A549 (cell line): ENCODE data around the gene PRX. TPM values are rescaled to one million over a fixed set of nuclear protein-coding genes. Genes with fewer than 3 reads are reported as not detected.

Experiments
- ATAC-seq, 2 experiments: fragments of 200-7000 bp in 1 of 2; fragments of >200 bp in 1 of 2; cut with Nextera tagmentation in 1 of 2; cut with Tn5 transposase in 1 of 2; 3 replicates each; pipeline versions ENCODE4 v1.8.0 to v1.9.1; 2018 to 2020; ENCODE audit warnings: mild to moderate bottlenecking in 1 of 2, moderate library complexity in 1 of 2
- CTCF ChIA-PET: fragments of 300-600 bp; sonication (Branson Sonifier 250); formaldehyde crosslinking; extraction: SDS; loops from one replicate; lab custom pipeline; 2021; ENCODE audit warnings: antibody characterized with exemption, inconsistent platforms; lab: Yijun Ruan, JAX
- POLR2A ChIA-PET: fragments of 350-600 bp; formaldehyde crosslinking; extraction: SDS; loops from one replicate; lab custom pipeline; 2021; ENCODE audit warnings: antibody characterized with exemption, inconsistent platforms; lab: Yijun Ruan, JAX
- DNase-seq, 2 experiments: peaks; one replicate each; pipeline versions ENCODE4 v3.0.0 to v3.0.0-alpha.2; 2011 to 2016; ENCODE audit warnings: low read depth in 1 of 2, low spot score in 1 of 2
- FAIRE-seq: peaks from 2 replicates; lab custom pipeline; 2011; peaks lifted over from hg19 to GRCh38; lab: Jason Lieb, UNC
- H3K27ac ChIP-seq, 2 experiments: fragments of >200 bp; sonication (Bioruptor Twin); formaldehyde crosslinking; 3 replicates each; pipeline ENCODE4 v1.5.1; 2016 to 2017
- H3K4me1 ChIP-seq: fragments of >200 bp; sonication (Bioruptor Twin); formaldehyde crosslinking; 3 replicates; pipeline ENCODE4 v1.6.1; 2016
- H3K4me2 ChIP-seq: fragments of >200 bp; sonication (Bioruptor Twin); formaldehyde crosslinking; 3 replicates; pipeline ENCODE4 v1.6.1; 2016
- H3K4me3 ChIP-seq: fragments of >200 bp; sonication (Bioruptor Twin); formaldehyde crosslinking; 3 replicates; pipeline ENCODE4 v1.5.1; 2016
- H3K9me3 ChIP-seq: fragments of >200 bp; sonication (Bioruptor Twin); formaldehyde crosslinking; 3 replicates; pipeline ENCODE4 v1.6.1; 2016
- CBX2 ChIP-seq: fragments of 200-600 bp; sonication (generic); IDR thresholded peaks from 2 replicates; pipeline ENCODE4 v1.6.1; 2016; ENCODE audit warnings: low read depth, mild to moderate bottlenecking, borderline replicate concordance
- CHD2 ChIP-seq: fragments of 150-350 bp; IDR thresholded peaks from 2 replicates; pipeline ENCODE4 v1.6.1; 2014; ENCODE audit warnings: low read length; ENCODE audit not compliant: partially characterized antibody
- CHD4 ChIP-seq: fragments of 200-600 bp; sonication (generic); IDR thresholded peaks from 2 replicates; pipeline ENCODE4 v1.6.1; 2016; ENCODE audit warnings: antibody characterized with exemption, mild to moderate bottlenecking, borderline replicate concordance
- EHF ChIP-seq: fragments of 250-450 bp; sonication (Bioruptor Pico); IDR thresholded peaks from 2 replicates; pipeline ENCODE4 v1.5.0; 2020; ENCODE audit warnings: mild to moderate bottlenecking
- EHMT2 ChIP-seq: fragments of 200-600 bp; sonication (generic); IDR thresholded peaks from 2 replicates; pipeline ENCODE4 v1.6.1; 2016; ENCODE audit warnings: antibody characterized with exemption, low read depth, mild to moderate bottlenecking, moderate library complexity
- EP300 ChIP-seq, 2 experiments: fragments of >200 bp; sonication (Bioruptor Twin); formaldehyde crosslinking; IDR thresholded peaks; 2 replicates in 1 of 2; 3 replicates in 1 of 2; pipeline ENCODE4 v1.6.1; 2016 to 2017
- FOSB ChIP-seq: fragments of 250-450 bp; sonication (Bioruptor Pico); IDR thresholded peaks from 2 replicates; pipeline ENCODE4 v1.5.0; 2020; ENCODE audit warnings: mild to moderate bottlenecking, moderate library complexity
- FOXS1 ChIP-seq: fragments of 250-450 bp; sonication (Bioruptor Pico); IDR thresholded peaks from 2 replicates; pipeline ENCODE4 v1.5.0; 2020; ENCODE audit warnings: mild to moderate bottlenecking, moderate library complexity
- GATA3 ChIP-seq: IDR thresholded peaks from 2 replicates; pipeline ENCODE4 v1.6.1; 2012; ENCODE audit warnings: borderline replicate concordance
- HES2 ChIP-seq: fragments of >200 bp; sonication (Bioruptor Twin); formaldehyde crosslinking; IDR thresholded peaks from 2 replicates; pipeline ENCODE4 v1.6.1; 2016
- HOXB5 ChIP-seq: fragments of 250-450 bp; sonication (Bioruptor Pico); IDR thresholded peaks from 2 replicates; pipeline ENCODE4 v1.5.0; 2020; ENCODE audit warnings: mild to moderate bottlenecking, moderate library complexity
- JUN ChIP-seq, 2 experiments: fragments of >200 bp; sonication (Bioruptor Twin); formaldehyde crosslinking; IDR thresholded peaks; 2 replicates in 1 of 2; 3 replicates in 1 of 2; pipeline ENCODE4 v1.6.1; 2016 to 2017
- MAFK ChIP-seq: fragments of 450-650 bp; IDR thresholded peaks from 2 replicates; pipeline ENCODE4 v1.6.1; 2014; ENCODE audit not compliant: partially characterized antibody
- MAZ ChIP-seq: fragments of 150-350 bp; IDR thresholded peaks from 2 replicates; pipeline ENCODE4 v1.6.1; 2014; ENCODE audit warnings: antibody characterized with exemption, low read depth, low read length, borderline replicate concordance
- POLR2A ChIP-seq: IDR thresholded peaks from 2 replicates; pipeline ENCODE4 v1.6.1; 2012; ENCODE audit warnings: mild to moderate bottlenecking, low read length
- RARB ChIP-seq: fragments of 250-450 bp; sonication (Bioruptor Pico); IDR thresholded peaks from 2 replicates; pipeline ENCODE4 v1.8.0; 2021; ENCODE audit warnings: mild to moderate bottlenecking, moderate library complexity
- RCOR1 ChIP-seq: fragments of 150-350 bp; IDR thresholded peaks from 2 replicates; pipeline ENCODE4 v1.6.1; 2014; ENCODE audit warnings: antibody characterized with exemption, low read length, low read depth
- REST ChIP-seq: fragments of 200-600 bp; sonication (generic); IDR thresholded peaks from 2 replicates; pipeline ENCODE4 v1.6.1; 2016; ENCODE audit warnings: antibody characterized with exemption, mild to moderate bottlenecking, moderate library complexity
- SMC3 ChIP-seq: fragments of >200 bp; sonication (Bioruptor Twin); formaldehyde crosslinking; IDR thresholded peaks from 3 replicates; pipeline ENCODE4 v1.6.1; 2018; ENCODE audit warnings: inconsistent platforms
- USF2 ChIP-seq: fragments of 450-650 bp; IDR thresholded peaks from 2 replicates; pipeline ENCODE4 v1.6.1; 2014; ENCODE audit warnings: antibody characterized with exemption
- WGBS: methylation state at CpG from one replicate; pipeline ENCODE4 v1.1.6; 2017; ENCODE audit errors: missing lambda C conversion rate; 5-methylcytosine and 5-hydroxymethylcytosine counted together
- polyA plus RNA-seq, 4 experiments: library from polyadenylated mRNA; depleted of rRNA in 3 of 4; stranded (reverse); fragments of >200 nt; fragmentation: RNase III in 1 of 4; extraction: RNeasy Plus Mini Kit Qiagen cat#74134 plus additional on column Dnase treatment in 1 of 4; gene quantifications; 2 replicates in 3 of 4; 3 replicates in 1 of 4; pipeline ENCODE4 v1.2.3, GENCODE V29; 2011 to 2017
- TF ChIP-seq, protein P1 (sequence below): fragments of 250-450 bp; sonication (Bioruptor Pico); IDR thresholded peaks from 2 replicates; pipeline ENCODE4 v1.5.0; 2020; ENCODE audit warnings: low read depth, mild to moderate bottlenecking, moderate library complexity
- TF ChIP-seq, protein P2 (sequence below): fragments of 150-350 bp; IDR thresholded peaks from 2 replicates; pipeline ENCODE4 v1.6.1; 2014; ENCODE audit warnings: low read depth, mild to moderate bottlenecking, low read length

Gene PRX
- polyA plus RNA-seq, 2 of the 4 experiments (the other 2 are of a cell fraction) = 1.6 to 1.8 TPM

GRCh38 chr19:40424637-40425449 lies 11.7 kb upstream of the PRX start:
- H3K4me1 ChIP-seq = peaks cover 25% of the 10 kb centered on the region
- ATAC-seq (peak in 1 of 2 experiments; percentile 4; a peak in 2 of 6 replicates), DNase-seq (no peak), FAIRE-seq (no peak)
- H3K4me3 ChIP-seq = peak overlapping the region; percentile 66
- WGBS = 2% methylated on average over 22 of the region's 28 CpGs
- peak overlapping the region; percentile 98 for H3K4me2 ChIP-seq
- H3K9me3 ChIP-seq = no peaks in the 10 kb centered on the region
- peak overlapping the region; percentile 93 to 94 for H3K27ac ChIP-seq
- POLR2A ChIA-PET = interaction anchor here (0.6 to 5.8 kb wide), 5 partner anchors 9 to 161 kb away, joined by 3 to 208 read pairs (median 6); partner anchors contain the start of gene SERTAD3
- no peak for TF ChIP-seq FOSB (CRISPR knock-in tag)
- no peak for TF ChIP-seq REST
- TF ChIP-seq, protein P1, sequence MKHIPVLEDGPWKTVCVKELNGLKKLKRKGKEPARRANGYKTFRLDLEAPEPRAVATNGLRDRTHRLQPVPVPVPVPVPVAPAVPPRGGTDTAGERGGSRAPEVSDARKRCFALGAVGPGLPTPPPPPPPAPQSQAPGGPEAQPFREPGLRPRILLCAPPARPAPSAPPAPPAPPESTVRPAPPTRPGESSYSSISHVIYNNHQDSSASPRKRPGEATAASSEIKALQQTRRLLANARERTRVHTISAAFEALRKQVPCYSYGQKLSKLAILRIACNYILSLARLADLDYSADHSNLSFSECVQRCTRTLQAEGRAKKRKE = no peak
- TF ChIP-seq EHMT2 = no peak
- no peak for TF ChIP-seq HOXB5
- TF ChIP-seq POLR2A = peak; percentile 36; the same call in 1 of the 2 replicates
- TF ChIP-seq MAZ = 0 out of 2 replicates have a peak, but pooled peaks have one; percentile 31
- no peak for TF ChIP-seq CHD2
- no peak for TF ChIP-seq JUN (IDR thresholded peaks at IDR 0.05)
- TF ChIP-seq, all 56 proteins: peak for 2
- CTCF ChIA-PET = interaction anchor here (0.8 to 26.4 kb wide), 19 partner anchors 8 to 221 kb away, joined by 3 to 950 read pairs (median 4); partner anchors contain the start of genes BLVRB, PRX, SERTAD1 and SERTAD3

DNA sequence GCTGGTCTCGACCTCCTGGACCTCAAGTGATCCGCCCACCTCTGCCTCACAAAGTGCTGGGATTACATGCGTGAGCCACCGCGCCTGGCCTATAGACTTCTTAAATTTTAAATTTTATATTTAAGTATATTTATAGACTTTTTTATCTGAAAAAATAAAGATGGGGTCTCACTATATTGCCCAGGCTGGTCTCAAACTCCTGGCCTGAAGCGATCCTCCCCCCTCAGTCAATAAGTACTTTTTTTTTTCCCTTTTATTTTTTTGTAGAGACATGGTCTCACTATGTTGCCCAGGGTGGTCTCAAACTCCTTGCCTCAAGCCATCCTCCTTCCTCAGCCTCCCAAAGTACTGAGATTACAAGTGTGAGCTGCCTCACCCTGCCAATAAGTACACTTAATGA lies 10.8 kb upstream of the PRX start:
- no peak for TF ChIP-seq RARB (CRISPR knock-in tag)
- TF ChIP-seq CBX2 = no peak
- no peak for TF ChIP-seq USF2
- no peak for TF ChIP-seq EHF (CRISPR knock-in tag)
- no peak for TF ChIP-seq FOSB (CRISPR knock-in tag)
- TF ChIP-seq, protein P2, sequence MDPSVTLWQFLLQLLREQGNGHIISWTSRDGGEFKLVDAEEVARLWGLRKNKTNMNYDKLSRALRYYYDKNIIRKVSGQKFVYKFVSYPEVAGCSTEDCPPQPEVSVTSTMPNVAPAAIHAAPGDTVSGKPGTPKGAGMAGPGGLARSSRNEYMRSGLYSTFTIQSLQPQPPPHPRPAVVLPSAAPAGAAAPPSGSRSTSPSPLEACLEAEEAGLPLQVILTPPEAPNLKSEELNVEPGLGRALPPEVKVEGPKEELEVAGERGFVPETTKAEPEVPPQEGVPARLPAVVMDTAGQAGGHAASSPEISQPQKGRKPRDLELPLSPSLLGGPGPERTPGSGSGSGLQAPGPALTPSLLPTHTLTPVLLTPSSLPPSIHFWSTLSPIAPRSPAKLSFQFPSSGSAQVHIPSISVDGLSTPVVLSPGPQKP = no peak
- no peak for TF ChIP-seq EP300 (IDR thresholded peaks at IDR 0.05)
- no peak for TF ChIP-seq FOXS1 (CRISPR knock-in tag)
- TF ChIP-seq RCOR1 = no peak
- TF ChIP-seq CHD4 = no peak
- no peak for TF ChIP-seq SMC3
- no peak for TF ChIP-seq JUN (IDR thresholded peaks at IDR 0.05)
- TF ChIP-seq, protein P1 = no peak
- TF ChIP-seq POLR2A = no peak
- TF ChIP-seq GATA3 = no peak
- no peak for TF ChIP-seq HES2
- no peak for TF ChIP-seq MAFK

More for the DNA sequence above, 10.8 kb upstream of the PRX start:
- Histone ChIP-seq H3K9me3 (no peaks in the 10 kb centered on the region), H3K4me3 (peak overlapping the region; percentile 66; the same call in 2 of the 3 replicates), H3K27ac (peak overlapping the region; percentile 93 to 94), H3K4me2 (peak overlapping the region; percentile 98), H3K4me1 (peaks cover 25% of the 10 kb centered on the region)
- POLR2A ChIA-PET = interaction anchor here (0.8 to 5.8 kb wide), 4 partner anchors 8 to 162 kb away, joined by 3 to 208 read pairs (median 4); partner anchors contain the start of gene SERTAD3
- CTCF ChIA-PET = interaction anchor here (0.9 to 26.4 kb wide), 16 partner anchors 7 to 222 kb away, joined by 3 to 950 read pairs (median 6); partner anchors contain the start of genes BLVRB, PRX, SERTAD1 and SERTAD3
- ATAC-seq = no peak
- DNase-seq = no peak
- 96% methylated on average over 6 of the region's 6 CpGs for WGBS
- FAIRE-seq = no peak
